ENCODE measurements around the gene B4GALT5. TPM values are rescaled to one million over a fixed set of nuclear protein-coding genes. Genes with fewer than 3 reads are reported as not detected.
"Not testable (repeated sequence)": the region's sequence is repeated elsewhere in the genome, so short reads cannot be mapped to it uniquely, and the experiment has no call there.

The B4GALT5 gene
- 10 to 100 TPM; 18.6 to 69.8 (median 37.5) TPM for total RNA-seq

DNA sequence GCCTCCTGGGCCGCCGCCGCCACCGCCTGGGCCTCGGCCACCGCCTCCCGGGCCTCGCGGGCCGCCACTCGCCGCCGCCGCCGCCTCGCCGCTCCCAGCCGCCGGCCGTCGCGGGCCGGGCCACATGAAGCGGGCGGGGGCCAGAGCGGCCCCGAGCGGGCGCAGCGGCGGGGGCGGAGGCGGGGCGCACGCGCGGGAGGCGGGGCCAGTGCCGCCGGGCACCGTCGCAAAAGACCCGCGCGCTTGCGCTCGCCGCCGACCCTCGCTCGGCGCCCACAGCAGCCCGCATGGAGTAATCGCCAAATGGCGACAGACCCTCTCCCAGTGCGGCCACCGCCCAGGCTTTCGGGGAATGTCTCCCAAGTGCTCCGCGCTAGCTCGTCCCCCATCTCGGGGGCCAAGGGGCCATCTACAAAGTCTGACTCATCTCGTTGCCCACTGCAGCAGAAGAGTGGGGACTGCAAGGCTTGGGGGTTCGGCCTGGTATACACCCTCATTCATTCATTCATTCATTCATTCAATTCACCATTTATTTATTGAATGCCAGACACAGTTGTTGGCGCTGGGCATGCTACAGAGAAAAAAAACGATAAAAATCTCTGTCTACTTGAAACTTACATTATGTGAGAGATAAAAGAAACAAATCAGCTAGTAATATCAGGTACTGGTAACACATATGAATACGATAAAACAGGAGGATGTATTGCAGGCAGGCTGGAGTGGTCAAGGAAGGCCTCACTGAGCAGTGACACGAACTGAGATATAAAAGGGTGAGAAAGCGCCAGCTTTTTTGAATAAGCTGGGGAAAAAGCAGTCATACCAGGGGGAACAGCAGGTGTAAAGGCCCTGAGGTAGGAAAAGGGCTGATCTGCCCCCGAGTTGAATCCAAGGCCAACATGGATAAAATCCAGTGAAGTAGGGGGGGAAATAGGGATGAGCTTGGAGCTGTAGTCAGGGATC, at the start of gene B4GALT5:
Gene B4GALT5 (minus strand): TSS at position 126 of the 960 bp plus-strand sequence. CDS start 188 bp downstream, outside the sequence.
- 16 to 90% (median 33%) methylated on average over 2 to 14 of the region's 70 CpGs; no CpG with 5 or more reads in 1 of the 10 experiments for WGBS, 10 experiments
- Histone ChIP-seq H3K4me3 (peak within 1 kb of the TSS; percentile 67 to 92 (median 82)), H3K4me1 (replicated peaks in 1 of 2) (peaks cover 13 to 16% of the 10 kb centered on the region in 2 donors), H3K27ac (peak within 1 kb of the TSS; percentile 82 to 86)
- in situ Hi-C loops (cut with MboI; ENCODE audit: low pct_unique_long_range_greater_than_20kb in 2 of 9, low sequenced_read_pairs in 9 of 9, unreplicated experiment in 9 of 9), result no loop called here
- peak; percentile 77 to 96 (median 94) for ATAC-seq (replicated peaks in 6 of 8)

DNA sequence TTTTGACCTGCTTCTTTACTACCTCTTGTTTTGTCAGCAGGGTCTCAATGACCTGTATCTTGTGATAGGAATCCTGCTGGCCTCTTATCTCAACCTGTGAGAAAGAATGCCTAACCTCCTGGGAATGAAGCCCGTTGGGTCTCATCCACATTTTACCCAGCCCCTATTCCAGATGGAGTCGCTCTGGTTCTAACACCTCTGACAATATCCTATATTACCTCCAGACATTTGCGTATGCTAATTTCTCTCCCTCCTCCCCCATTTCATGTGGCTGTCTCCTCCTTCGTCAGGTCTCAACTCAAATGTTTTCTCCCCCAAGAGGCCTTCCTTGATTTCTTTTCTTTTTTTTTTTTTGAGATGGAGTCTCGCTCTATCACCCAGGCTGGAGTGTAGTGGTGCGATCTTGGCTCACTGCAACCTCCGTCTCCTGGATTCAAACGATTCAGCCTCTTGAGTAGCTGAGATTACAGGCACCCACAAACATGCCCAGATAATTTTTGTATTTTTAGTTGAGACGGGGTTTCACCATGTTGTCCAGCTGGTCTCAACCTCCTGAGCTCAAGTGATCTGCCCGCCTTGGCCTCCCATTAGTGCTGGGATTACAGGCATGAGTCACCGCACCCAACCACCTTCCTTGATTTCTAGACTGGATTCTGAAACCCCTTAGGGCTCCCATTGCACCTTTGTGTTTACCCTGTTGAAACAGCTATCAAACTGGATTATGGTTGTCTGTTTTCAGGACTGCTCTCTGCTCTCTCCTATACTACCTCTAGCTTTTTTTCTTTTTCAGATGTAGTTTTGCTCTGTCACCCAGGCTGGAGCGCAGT, 49.5 kb upstream of the B4GALT5 start:
- no peak for ATAC-seq (replicated peaks in 6 of 8)
- no peak overlapping the region for H3K27ac ChIP-seq
- peaks cover 14% of the 10 kb centered on the region in 2 donors for H3K4me1 ChIP-seq (replicated peaks in 1 of 2)
- in situ Hi-C loops (cut with MboI; ENCODE audit: low pct_unique_long_range_greater_than_20kb in 2 of 9, low sequenced_read_pairs in 9 of 9, unreplicated experiment in 9 of 9), result no loop called here
- no peak overlapping the region for H3K4me3 ChIP-seq
- 64 to 100% (median 87%) methylated on average over 2 to 10 of the region's 12 CpGs; no CpG with 5 or more reads in 1 of the 10 experiments for WGBS, 10 experiments

- WGBS, 10 experiments, result 40 to 100% (median 100%) methylated on average over 1 to 3 of the region's 7 CpGs; no CpG with 5 or more reads in 2 of the 10 experiments
- H3K27ac ChIP-seq; ATAC-seq (replicated peaks in 6 of 8); in situ Hi-C loops (cut with MboI; ENCODE audit: low pct_unique_long_range_greater_than_20kb in 2 of 9, low sequenced_read_pairs in 9 of 9, unreplicated experiment in 9 of 9); H3K4me3 ChIP-seq: not testable (repeated sequence)
- peaks cover 11 to 14% of the 10 kb centered on the region in 2 donors for H3K4me1 ChIP-seq (replicated peaks in 1 of 2)
Observed at GRCh38 chr20:49761888-49762287, 48.2 kb upstream of the B4GALT5 start.

- 40 to 100% (median 80%) methylated on average over 1 to 6 of the region's 7 CpGs for WGBS, 10 experiments
- no peak for ATAC-seq (replicated peaks in 6 of 8)
- no peak overlapping the region for H3K27ac ChIP-seq
Observed at GRCh38 chr20:49759266-49759950, 45.7 kb upstream of the B4GALT5 start.

DNA sequence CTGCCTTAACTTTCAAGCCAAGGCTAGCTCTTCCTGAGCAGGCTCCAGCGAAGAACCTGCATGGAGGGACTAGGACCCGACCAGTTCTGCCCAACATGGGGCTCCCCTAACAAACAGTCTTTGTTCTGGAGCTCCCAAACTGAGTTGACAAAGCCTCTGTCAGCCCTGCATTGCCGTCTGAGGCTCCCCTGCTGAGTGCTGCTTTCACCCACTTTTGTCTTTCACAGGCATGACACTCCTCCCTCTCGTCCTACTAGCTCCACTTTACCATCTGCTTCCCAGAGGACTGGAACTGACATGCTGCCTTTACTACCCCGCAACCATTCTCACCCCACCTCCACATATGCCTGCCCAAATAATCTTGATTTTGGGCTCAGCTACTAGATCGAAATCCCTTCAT, 45.1 kb upstream of the B4GALT5 start:
- peaks cover 0 to 6% of the 10 kb centered on the region in 2 donors for H3K4me1 ChIP-seq (replicated peaks in 1 of 2)
- no peak overlapping the region for H3K4me3 ChIP-seq
- ATAC-seq (replicated peaks in 6 of 8), result peak in 4 of 8 experiments; percentile 6 to 55 (median 50)
- WGBS, 10 experiments, result 23 to 63% (median 46%) methylated on average over 1 to 6 of the region's 6 CpGs; no CpG with 5 or more reads in 3 of the 10 experiments
- no peak overlapping the region for H3K27ac ChIP-seq
- in situ Hi-C loops (cut with MboI; ENCODE audit: low pct_unique_long_range_greater_than_20kb in 2 of 9, low sequenced_read_pairs in 9 of 9, unreplicated experiment in 9 of 9), result no loop called here

More at GRCh38 chr20:49759266-49759950, 45.7 kb upstream of the B4GALT5 start:
- in situ Hi-C loops (cut with MboI; ENCODE audit: low pct_unique_long_range_greater_than_20kb in 2 of 9, low sequenced_read_pairs in 9 of 9, unreplicated experiment in 9 of 9), result no loop called here
- Histone ChIP-seq H3K4me3 (no peak overlapping the region), H3K4me1 (replicated peaks in 1 of 2) (peaks cover 0 to 6% of the 10 kb centered on the region in 2 donors)

GRCh38 chr20:49757597-49757996, 43.9 kb upstream of the B4GALT5 start:
- 69 to 100% (median 83%) methylated on average over 2 to 4 of the region's 4 CpGs; no CpG with 5 or more reads in 1 of the 10 experiments for WGBS, 10 experiments
- no peak overlapping the region for H3K27ac ChIP-seq

GRCh38 chr20:49756241-49756640, 42.6 kb upstream of the B4GALT5 start:
- no peak overlapping the region for H3K27ac ChIP-seq
- WGBS, 10 experiments, result 6 to 89% (median 48%) methylated on average over 1 to 2 of the region's 2 CpGs; no CpG with 5 or more reads in 4 of the 10 experiments
- in situ Hi-C loops (cut with MboI; ENCODE audit: low pct_unique_long_range_greater_than_20kb in 2 of 9, low sequenced_read_pairs in 9 of 9, unreplicated experiment in 9 of 9), result no loop called here
- no peak for ATAC-seq (replicated peaks in 6 of 8)
- H3K4me1 ChIP-seq (replicated peaks in 1 of 2), result peaks cover 0 to 2% of the 10 kb centered on the region in 2 donors
- no peak overlapping the region for H3K4me3 ChIP-seq

More at GRCh38 chr20:49757597-49757996, 43.9 kb upstream of the B4GALT5 start:
- no peak overlapping the region for H3K4me3 ChIP-seq
- H3K4me1 ChIP-seq (replicated peaks in 1 of 2), result peaks cover 0 to 5% of the 10 kb centered on the region in 2 donors
- ATAC-seq (replicated peaks in 6 of 8), result no peak
- in situ Hi-C loops (cut with MboI; ENCODE audit: low pct_unique_long_range_greater_than_20kb in 2 of 9, low sequenced_read_pairs in 9 of 9, unreplicated experiment in 9 of 9), result no loop called here

GRCh38 chr20:49754596-49754995, 40.9 kb upstream of the B4GALT5 start:
- no peak overlapping the region for H3K27ac ChIP-seq
- in situ Hi-C loops (cut with MboI; ENCODE audit: low pct_unique_long_range_greater_than_20kb in 2 of 9, low sequenced_read_pairs in 9 of 9, unreplicated experiment in 9 of 9), result no loop called here
- peaks cover 0 to 2% of the 10 kb centered on the region in 2 donors for H3K4me1 ChIP-seq (replicated peaks in 1 of 2)
- WGBS, 10 experiments, result 43 to 100% (median 88%) methylated on average over 1 to 5 of the region's 5 CpGs; no CpG with 5 or more reads in 4 of the 10 experiments
- ATAC-seq (replicated peaks in 6 of 8), result no peak
- no peak overlapping the region for H3K4me3 ChIP-seq

DNA sequence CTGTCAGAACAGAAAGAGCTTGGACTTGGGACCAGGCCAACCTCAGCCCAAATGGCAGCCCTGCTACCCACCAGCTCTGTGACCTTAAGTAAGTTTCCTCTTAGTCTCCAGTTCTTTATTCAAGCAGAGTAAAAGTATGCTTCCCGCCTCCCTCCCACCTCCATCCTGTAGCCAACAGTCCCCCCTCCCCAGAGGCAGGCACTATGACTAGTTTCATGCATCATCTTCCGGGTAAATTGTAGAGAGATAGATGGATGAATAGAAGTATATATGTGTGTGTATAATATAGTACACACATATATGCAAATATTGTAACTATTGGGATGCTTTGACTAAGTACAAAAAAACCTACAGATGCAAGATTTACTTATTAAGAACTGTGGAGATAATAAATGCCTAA, 39.5 kb upstream of the B4GALT5 start:
- no peaks in the 10 kb centered on the region for H3K4me1 ChIP-seq (replicated peaks in 1 of 2)
- H3K27ac ChIP-seq, result no peak overlapping the region
- in situ Hi-C loops (cut with MboI; ENCODE audit: low pct_unique_long_range_greater_than_20kb in 2 of 9, low sequenced_read_pairs in 9 of 9, unreplicated experiment in 9 of 9), result no loop called here
- WGBS, 10 experiments, result 43 to 100% (median 95%) methylated on average over 1 to 2 of the region's 2 CpGs; no CpG with 5 or more reads in 7 of the 10 experiments
- ATAC-seq (replicated peaks in 6 of 8), result no peak
- no peak overlapping the region for H3K4me3 ChIP-seq

DNA sequence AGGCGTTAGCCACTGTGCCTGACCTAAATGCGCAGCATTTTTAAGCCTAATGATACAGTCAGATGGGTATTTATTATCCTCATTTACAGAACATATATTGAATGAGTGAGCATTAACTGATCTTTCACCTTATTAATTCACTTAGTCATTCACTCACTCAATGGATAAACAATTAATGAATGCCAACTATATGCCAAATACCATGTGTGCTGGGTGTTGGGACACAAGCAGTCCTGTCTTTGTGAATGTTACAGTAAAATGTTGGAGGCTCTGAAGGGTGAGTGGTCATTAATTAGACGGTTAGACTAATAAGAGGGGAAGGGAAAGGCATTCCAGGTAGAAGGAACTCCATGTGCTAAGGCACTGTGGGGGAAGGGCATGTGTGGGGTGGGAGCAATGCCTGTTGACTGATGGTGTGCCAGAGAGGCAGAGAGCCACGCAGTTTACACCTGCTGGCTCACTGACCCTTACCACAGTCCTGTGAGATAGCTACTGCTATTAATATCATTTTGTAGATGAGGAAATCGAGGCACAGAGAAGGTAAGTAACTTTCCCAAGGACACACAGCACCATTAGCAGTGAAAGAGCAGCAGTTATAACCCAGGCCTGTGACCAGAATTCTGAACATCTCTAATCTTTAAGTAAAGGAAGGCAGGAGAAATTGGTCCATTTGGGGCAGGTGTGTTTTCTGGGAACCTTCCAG, 38.7 kb upstream of the B4GALT5 start:
- no peak for ATAC-seq (replicated peaks in 6 of 8)
- WGBS, 10 experiments, result 20 to 100% (median 61%) methylated on average over 2 to 3 of the region's 5 CpGs; no CpG with 5 or more reads in 3 of the 10 experiments
- Histone ChIP-seq H3K4me1 (replicated peaks in 1 of 2) (no peaks in the 10 kb centered on the region), H3K4me3 (no peak overlapping the region), H3K27ac (no peak overlapping the region)
- in situ Hi-C loops (cut with MboI; ENCODE audit: low pct_unique_long_range_greater_than_20kb in 2 of 9, low sequenced_read_pairs in 9 of 9, unreplicated experiment in 9 of 9), result no loop called here

GRCh38 chr20:49751397-49751736, 37.7 kb upstream of the B4GALT5 start:
- H3K27ac ChIP-seq, result no peak overlapping the region
- in situ Hi-C loops (cut with MboI; ENCODE audit: low pct_unique_long_range_greater_than_20kb in 2 of 9, low sequenced_read_pairs in 9 of 9, unreplicated experiment in 9 of 9), result no loop called here
- ATAC-seq (replicated peaks in 6 of 8), result no peak
- 43 to 100% (median 88%) methylated on average over 1 to 3 of the region's 3 CpGs; no CpG with 5 or more reads in 6 of the 10 experiments for WGBS, 10 experiments
- H3K4me3 ChIP-seq, result no peak overlapping the region
- no peaks in the 10 kb centered on the region for H3K4me1 ChIP-seq (replicated peaks in 1 of 2)

All from motor neuron (in vitro differentiated cells).